Suppressor macrophage treated with lipopolysaccharide for 4 hours (primary cell): ENCODE results near the gene CDH24.

Experiments used
- DNase-seq: peaks from one replicate; pipeline ENCODE4 v3.0.0-alpha.2; 2020

CDH24 gene, protein sequence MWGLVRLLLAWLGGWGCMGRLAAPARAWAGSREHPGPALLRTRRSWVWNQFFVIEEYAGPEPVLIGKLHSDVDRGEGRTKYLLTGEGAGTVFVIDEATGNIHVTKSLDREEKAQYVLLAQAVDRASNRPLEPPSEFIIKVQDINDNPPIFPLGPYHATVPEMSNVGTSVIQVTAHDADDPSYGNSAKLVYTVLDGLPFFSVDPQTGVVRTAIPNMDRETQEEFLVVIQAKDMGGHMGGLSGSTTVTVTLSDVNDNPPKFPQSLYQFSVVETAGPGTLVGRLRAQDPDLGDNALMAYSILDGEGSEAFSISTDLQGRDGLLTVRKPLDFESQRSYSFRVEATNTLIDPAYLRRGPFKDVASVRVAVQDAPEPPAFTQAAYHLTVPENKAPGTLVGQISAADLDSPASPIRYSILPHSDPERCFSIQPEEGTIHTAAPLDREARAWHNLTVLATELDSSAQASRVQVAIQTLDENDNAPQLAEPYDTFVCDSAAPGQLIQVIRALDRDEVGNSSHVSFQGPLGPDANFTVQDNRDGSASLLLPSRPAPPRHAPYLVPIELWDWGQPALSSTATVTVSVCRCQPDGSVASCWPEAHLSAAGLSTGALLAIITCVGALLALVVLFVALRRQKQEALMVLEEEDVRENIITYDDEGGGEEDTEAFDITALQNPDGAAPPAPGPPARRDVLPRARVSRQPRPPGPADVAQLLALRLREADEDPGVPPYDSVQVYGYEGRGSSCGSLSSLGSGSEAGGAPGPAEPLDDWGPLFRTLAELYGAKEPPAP

DNA sequence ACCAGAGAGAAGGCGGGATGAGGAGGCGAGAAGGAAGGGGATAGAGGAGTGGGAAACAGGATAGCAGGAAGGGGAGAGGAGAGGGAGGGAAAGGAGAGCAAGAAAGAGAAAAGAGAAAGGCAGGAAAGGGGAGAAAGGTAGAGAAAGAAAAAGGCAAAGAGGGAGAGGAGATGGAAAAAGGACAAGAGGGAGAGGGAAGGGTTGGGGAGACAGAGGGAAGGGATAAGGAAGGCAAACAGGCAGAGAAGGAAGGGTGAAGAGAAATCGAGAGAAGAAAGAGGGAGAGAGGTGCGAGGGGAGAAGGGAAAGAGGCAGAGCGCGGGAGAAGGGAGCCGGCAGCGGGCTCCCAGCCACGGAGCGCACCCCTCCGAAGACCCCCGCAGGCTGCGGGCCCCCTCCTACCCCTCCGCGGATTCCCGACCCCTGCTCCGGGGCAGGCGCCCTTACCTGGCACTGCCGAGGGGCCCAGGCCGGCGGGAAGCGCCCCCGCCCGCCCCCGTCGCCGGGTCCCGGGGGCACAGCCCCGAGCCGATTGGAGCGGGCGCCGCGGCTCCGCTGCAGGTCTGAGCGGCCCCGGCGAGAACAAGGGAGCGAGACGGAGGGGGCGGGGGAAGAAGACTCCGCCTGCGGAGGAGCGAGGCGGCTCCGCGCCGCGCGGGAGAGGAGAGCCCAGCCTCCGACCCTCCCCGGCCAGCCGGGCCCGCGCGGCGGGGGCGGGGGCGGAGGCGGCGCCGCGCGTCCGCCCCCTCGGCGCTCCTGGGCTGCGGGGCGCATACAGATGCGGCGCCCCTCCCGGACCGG, at the start of gene CDH24:
Gene CDH24, minus strand, starts transcription at position 565 of the 801 bp plus-strand sequence. CDS start 1,787 bp downstream, outside the sequence.
- peak; percentile 57 for DNase-seq

GRCh38 chr14:23106747-23107045, 49.4 kb upstream of the CDH24 start:
- no peak for DNase-seq

DNA sequence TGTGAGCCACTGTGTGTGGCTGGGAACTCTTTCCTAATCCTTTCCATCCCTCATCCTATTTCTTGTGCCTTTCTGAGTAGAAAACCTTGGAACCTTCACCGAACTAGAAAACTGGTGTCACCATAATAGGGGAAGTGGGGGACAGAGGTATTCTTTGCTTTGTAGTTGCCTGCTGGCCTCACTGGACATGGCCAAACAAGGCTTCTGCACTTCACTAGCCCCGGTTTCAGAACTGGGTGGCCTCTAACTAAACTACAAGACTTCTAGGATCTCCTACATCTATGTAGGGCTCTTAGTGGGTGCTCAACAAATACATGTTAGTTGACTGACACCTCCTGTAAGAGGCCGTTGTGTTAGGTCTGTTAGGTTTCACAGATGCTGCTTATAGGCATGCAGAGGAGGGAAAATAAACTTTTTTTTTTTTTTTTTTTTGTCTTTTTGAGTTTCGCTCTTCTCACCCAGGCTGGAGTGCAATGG, 48.1 kb upstream of the CDH24 start:
- no peak for DNase-seq

DNA sequence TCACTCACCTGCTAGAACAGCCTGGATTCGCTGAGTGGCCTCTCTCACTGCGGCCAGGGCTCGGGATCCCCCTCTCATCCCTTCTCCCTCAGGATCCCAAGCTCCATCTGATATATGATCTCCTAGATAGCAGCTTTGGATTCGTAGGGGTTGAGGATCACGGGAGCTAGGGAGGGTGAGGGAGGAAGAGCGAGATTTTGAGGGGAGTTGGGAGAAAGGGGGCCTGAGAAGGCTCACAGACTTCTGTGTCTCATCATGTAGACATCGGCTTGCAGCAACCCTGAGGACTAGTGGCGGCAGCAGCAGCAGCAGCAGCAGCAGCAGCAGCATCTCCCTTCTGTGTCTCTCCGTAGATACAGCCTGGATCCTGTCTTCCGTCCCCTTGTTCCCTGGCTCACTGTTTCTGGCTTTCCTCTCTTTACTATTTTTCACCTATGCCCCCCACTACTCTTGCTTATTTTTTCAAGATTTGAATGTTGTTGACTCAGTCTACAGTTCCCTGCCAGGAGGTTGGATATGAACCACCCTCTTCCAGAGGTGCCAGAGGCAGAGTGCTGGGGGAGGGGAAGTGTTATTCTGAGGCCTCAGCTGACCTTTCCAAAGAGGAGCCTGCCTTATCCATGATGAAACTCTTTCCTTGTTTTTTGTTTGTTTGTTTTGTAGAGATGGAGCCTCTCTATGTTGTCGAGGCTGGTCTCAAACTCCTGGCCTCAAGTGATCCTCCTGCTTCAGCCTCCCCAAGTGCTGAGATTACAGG, 47.4 kb upstream of the CDH24 start, which contains the start of gene CIROP:
Gene CIROP, minus strand, starts transcription at position 399 of the 757 bp plus-strand sequence. Its CDS starts 69 bp downstream, at position 330.
- no peak for DNase-seq

DNA sequence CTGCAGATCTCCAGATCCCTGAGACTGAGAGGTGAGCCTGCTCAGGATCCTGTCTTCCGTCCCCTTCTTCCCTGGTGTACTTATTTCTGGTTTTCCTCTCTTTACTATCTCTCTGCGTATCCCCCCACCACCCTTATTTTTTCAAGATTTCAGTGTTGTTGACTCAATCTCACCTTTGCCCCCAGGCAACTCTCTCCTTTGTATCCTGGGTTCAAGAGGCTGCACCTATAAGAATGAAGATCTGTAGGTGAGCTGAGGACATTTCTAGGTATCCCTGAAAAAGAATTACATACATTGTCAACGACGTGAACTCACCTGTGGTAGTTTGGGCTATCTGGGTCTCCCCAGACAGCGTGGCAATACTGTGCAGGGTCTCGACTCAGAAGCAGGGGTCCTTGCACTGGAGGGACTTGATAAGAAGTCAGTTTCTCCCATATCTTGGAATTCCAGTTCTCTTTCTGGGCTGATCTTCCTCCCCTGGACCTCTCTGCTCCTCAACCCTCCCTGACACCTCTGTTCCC, 46.8 kb upstream of the CDH24 start:
- DNase-seq, result no peak

- no peak for DNase-seq
These were observed 46.3 kb upstream of the CDH24 start for GRCh38 chr14:23103581-23103980.

DNA sequence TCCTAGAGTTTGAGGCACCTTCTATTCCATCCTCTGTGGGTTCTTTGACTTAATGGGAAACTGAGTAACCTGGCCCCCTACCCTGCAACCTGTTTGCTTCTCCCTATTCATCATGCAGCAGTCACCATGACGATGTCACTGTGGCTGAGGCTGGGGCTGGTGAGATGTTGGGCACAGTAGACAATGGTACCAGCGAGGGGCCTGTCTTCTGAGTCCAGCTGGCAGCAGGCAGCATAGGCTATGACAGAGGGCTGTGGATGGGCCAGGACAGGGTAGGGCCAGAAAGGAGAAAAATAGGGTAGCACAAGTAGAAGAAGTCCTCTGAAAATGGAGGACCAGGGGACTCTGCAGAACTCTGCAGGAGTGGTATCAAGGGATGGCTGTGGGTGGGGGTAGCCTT, 45.5 kb upstream of the CDH24 start:
- DNase-seq, result no peak

DNA sequence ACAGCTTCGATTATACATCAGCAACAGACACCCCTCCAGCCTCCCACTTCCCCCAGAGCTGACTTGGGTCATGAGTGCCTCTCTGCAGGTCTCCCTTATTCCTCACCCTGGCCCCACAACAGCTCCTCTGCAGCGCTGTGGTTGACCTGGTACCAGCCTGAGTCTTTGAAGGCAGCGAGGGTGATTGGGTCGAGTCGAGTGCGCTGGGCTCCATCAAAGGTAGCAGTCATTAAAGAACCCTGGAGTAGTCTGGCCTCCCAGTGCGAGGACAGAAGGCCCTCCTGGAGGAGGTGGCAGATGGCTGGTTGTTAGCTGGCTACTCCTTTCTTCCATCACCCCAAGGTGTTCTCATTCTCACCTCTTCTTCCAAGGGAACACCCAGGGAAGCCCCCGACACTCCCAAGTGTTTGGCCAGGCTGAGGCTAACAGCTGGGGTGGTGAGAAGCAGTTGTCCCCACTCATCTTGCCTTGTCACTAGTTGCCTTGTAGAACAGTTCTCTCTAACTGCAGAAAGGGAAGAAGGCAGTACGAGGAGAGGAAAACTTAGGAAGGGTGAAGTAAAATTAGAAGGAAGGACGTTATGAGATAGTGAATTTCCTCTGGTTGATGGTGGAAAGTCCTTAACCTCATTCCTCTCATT, 44.8 kb upstream of the CDH24 start:
- no peak for DNase-seq

- no peak for DNase-seq
These were observed 44.1 kb upstream of the CDH24 start for GRCh38 chr14:23101213-23101970.

DNA sequence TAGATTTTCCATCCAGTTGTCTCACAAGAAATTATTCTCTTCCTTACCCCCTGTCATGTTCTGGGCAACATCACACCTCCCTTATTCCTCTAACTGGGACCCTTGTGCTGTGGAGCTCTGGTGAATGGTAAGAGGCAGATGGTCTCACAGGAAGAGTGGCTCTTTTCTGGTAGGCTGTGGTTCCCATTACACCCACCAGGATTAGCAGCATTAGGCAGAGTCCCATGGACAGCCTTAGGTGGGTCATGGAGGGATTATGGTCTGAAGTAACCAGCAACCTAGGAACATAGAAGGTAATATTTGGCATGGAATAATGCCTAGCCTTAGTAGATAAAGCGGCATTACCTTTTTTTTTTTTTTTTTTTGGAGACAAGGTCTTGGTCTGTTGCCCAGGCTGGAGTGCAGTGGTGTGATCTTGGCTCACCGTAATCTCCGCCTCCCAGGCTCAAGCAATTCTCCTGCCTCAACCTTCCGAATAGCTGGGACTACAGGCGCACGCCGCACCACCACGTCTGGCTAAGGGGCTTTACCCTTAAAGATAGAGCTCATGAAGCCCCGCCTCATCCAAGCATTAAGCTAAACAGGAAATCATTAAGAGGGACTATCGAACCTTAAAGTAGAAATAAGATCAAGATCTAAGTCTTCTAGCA, 42.0 kb upstream of the CDH24 start:
- DNase-seq, result no peak

DNA sequence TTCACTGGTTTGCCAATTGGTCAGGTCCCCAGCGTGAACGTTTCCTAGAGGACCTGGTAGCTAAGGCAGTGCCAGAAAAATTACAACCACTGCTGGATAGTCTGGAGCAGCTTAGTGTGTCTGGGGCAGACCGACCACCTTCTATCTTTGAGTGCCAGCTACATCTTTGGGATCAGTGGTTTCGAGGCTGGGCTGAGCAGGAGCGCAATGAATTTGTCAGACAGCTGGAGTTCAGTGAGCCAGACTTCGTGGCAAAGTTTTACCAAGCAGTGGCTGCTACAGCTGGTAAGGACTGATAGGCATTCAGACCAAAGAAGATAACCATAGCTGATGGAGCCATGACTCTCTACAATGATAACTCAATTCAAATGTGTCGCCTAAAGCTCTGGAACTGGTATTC, 40.5 kb upstream of the CDH24 start:
- DNase-seq, result no peak

GRCh38 chr14:23095196-23096108, 38.1 kb upstream of the CDH24 start, which contains the start of gene C14orf119:
Gene C14orf119, plus strand, starts transcription at chr14:23095505. Its CDS starts 2,154 bp downstream, at chr14:23097659.
- peak; percentile 100 for DNase-seq

GRCh38 chr14:23094666-23095195, 37.4 kb upstream of the CDH24 start, which contains the start of gene ACIN1:
Gene ACIN1, minus strand, starts transcription at chr14:23095136. Its CDS starts 24 bp downstream, at chr14:23095112.
- peak; percentile 76 for DNase-seq

DNA sequence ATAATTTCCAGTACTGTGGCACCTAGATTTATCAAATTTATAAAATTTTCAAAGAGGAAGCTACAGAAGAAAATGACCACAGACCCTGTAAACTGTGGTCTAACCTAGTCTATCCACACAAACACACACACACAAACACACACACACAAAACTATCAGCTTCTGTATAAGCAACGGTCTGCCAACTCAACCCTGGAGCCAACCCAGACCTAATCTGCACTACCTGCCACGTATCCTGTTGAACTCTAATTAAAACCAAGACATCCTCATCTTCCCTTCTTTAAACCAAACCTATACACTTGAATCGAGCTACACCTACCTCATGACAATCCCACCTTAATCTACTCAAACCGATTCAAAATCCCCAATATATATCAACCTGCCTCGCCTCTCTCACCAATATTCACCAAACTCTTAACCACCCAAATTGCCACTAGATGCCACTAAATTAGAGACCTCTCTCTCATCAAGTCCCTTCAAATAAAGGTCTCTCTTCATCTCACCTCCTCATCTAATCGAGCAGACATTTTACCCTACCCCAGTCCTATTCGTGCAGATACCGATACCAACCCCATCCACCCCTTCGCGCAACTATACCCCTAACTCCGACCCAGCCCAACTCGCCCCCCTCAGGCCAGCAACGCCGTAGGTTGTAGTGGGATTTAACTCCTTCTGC, 36.8 kb upstream of the CDH24 start:
- DNase-seq, result no peak

DNA sequence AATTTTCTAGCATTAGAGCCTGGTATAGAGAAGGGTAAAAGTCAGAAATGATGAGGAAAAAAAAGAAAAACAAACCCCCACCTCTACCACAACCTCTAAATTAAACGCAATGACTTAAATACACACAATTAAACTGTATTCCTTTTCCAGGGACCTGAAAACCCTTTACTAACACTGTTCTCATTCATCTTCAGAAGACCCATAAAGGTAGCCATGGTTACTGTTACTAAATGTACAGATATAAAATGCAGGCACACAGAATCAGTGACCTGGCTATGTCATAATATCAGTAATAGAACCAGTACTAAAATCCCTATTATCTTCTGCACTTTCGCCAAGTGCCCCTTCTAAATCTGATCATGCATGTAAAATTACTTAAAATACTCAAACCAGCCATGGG, 36.2 kb upstream of the CDH24 start:
- no peak for DNase-seq

GRCh38 chr14:23093104-23093503, 35.8 kb upstream of the CDH24 start:
- no peak for DNase-seq

DNA sequence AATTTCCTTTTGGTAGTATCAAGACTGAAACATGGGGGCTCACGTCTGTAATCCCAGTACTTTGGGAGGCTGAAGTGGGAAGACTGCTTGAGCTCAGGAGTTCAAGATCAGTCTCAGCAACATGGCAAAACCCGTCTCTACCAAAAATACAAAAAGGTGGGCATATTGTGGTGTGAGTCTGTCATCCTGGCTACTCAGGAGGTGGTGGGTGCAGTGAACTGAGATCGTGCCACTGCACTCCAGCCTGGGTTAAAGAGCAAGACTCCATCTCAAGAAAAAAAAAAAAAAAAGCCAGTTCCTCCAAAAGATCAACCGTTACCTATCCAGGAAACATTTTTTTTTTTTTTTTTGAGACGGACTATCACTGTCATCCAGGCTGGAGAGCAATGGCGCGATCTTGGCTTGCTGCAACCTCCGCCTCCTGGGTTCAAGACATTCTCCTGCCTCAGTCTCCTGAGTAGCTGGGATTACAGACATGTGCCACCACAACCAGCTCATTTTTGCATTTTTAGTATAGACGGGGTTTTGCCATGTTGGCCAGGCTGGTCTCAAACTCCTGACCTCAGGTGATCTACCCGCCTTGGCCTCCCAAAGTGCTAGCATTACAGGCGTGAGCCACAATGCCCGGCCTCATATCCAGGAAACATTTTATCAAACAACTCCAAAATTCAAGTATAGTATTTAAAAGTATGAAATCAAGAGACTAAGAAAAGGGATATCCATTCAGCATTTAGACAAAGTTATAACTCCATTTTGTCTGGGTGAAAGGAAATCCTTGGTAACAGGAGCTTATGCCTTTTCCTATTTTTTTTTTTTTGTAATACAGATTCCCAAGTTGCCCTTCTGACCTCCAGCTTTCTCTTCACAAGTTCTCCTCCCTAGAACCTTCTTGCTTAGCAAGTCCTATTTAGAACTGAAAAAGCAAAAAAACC, 34.2 kb upstream of the CDH24 start:
- no peak for DNase-seq
